HepG2 (cell line): ENCODE measurements around the gene CADM3. TPM values are rescaled to one million over a fixed set of nuclear protein-coding genes. Genes with fewer than 3 reads are reported as not detected.

Experiments
- CC2D1A ChIP-seq: sonication (generic); formaldehyde crosslinking; IDR thresholded peaks from 2 replicates; pipeline ENCODE4 v1.8.1; 2023; ENCODE audit warnings: mild to moderate bottlenecking, missing genetic modification reagents
- GPBP1L1 ChIP-seq: sonication (generic); formaldehyde crosslinking; IDR thresholded peaks from 2 replicates; pipeline ENCODE4 v1.5.0; 2020; ENCODE audit warnings: mild to moderate bottlenecking, missing genetic modification reagents
- HNF1A ChIP-seq, 2 experiments: sonication (generic) in 1 of 2; formaldehyde crosslinking in 1 of 2; IDR thresholded peaks; 2 replicates each; pipeline versions ENCODE4 v1.4.0 to v1.6.1; 2016 to 2020; ENCODE audit warnings: borderline replicate concordance in 1 of 2, low read depth in 1 of 2, mild to moderate bottlenecking in 1 of 2, missing genetic modification reagents in 1 of 2
- MAFF ChIP-seq: IDR thresholded peaks from 2 replicates; pipeline ENCODE4 v1.6.1; 2011; ENCODE audit warnings: low read depth, low read length, improper control_type of control experiment
- NR0B2 ChIP-seq: sonication (generic); formaldehyde crosslinking; IDR thresholded peaks from 2 replicates; pipeline ENCODE4 v1.4.0; 2020; ENCODE audit warnings: mild to moderate bottlenecking, missing genetic modification reagents
- SP5 ChIP-seq: IDR thresholded peaks from 2 replicates; pipeline ENCODE4 v1.6.1; 2016; ENCODE audit warnings: low read depth, borderline replicate concordance
- SPEN ChIP-seq: sonication (generic); formaldehyde crosslinking; IDR thresholded peaks from 2 replicates; pipeline ENCODE4 v1.5.1; 2020; ENCODE audit warnings: low read depth, mild to moderate bottlenecking, missing genetic modification reagents
- SYNCRIP ChIP-seq: fragments of 200-400 bp; formaldehyde crosslinking; IDR thresholded peaks from 2 replicates; pipeline ENCODE4 v1.6.1; 2018; ENCODE audit warnings: mild to moderate bottlenecking, low read depth, low read length; ENCODE audit not compliant: insufficient read depth
- TOE1 ChIP-seq: sonication (generic); formaldehyde crosslinking; IDR thresholded peaks from 2 replicates; pipeline ENCODE4 v1.4.0; 2020; ENCODE audit warnings: mild to moderate bottlenecking, missing genetic modification reagents
- ZBTB37 ChIP-seq: sonication (generic); formaldehyde crosslinking; IDR thresholded peaks from 2 replicates; pipeline ENCODE4 v1.4.0; 2020; ENCODE audit warnings: mild to moderate bottlenecking, missing genetic modification reagents
- ZFP1 ChIP-seq: IDR thresholded peaks from 2 replicates; pipeline ENCODE4 v1.6.1; 2016
- ZNF160 ChIP-seq: sonication (generic); formaldehyde crosslinking; IDR thresholded peaks from 2 replicates; pipeline ENCODE4 v1.8.0; 2022; ENCODE audit warnings: mild to moderate bottlenecking, inconsistent platforms, missing genetic modification reagents
- ZNF274 ChIP-seq: sonication (generic); formaldehyde crosslinking; IDR thresholded peaks from 2 replicates; pipeline ENCODE4 v1.5.1; 2020; ENCODE audit warnings: mild to moderate bottlenecking, missing genetic modification reagents
- ZNF275 ChIP-seq: sonication (generic); formaldehyde crosslinking; IDR thresholded peaks from 2 replicates; pipeline ENCODE4 v1.8.0; 2022; ENCODE audit warnings: missing genetic modification reagents, mild to moderate bottlenecking, inconsistent platforms, borderline replicate concordance
- ZNF512 ChIP-seq: sonication (generic); formaldehyde crosslinking; IDR thresholded peaks from 2 replicates; pipeline ENCODE4 v1.4.0; 2020; ENCODE audit warnings: mild to moderate bottlenecking, missing genetic modification reagents
- ZNF614 ChIP-seq: IDR thresholded peaks from 2 replicates; pipeline ENCODE4 v1.6.1; 2018; ENCODE audit warnings: missing biosample characterization, missing genetic modification reagents, inconsistent platforms, borderline replicate concordance
- ZNF670 ChIP-seq: sonication (generic); formaldehyde crosslinking; IDR thresholded peaks from 2 replicates; pipeline ENCODE4 v1.8.0; 2022; ENCODE audit warnings: mild to moderate bottlenecking, missing genetic modification reagents, borderline replicate concordance
- ZNF788 ChIP-seq: sonication (generic); formaldehyde crosslinking; IDR thresholded peaks from 2 replicates; pipeline ENCODE4 v1.5.0; 2020; ENCODE audit warnings: mild to moderate bottlenecking, missing genetic modification reagents, borderline replicate concordance
- polyA plus RNA-seq, 8 experiments: library from polyadenylated mRNA; depleted of rRNA in 3 of 8; stranded (reverse) in 7 of 8; unstranded in 1 of 8; fragments of >200 nt; fragmentation: Illumina TruSeq in 4 of 8; extraction: Trizol in 4 of 8; gene quantifications; 2 replicates each; pipeline versions ENCODE4 v1.2.1 to v1.2.3, GENCODE V29; 2011 to 2016; ENCODE audit warnings: low read depth in 4 of 8, missing spikeins in 1 of 8, mixed read lengths in 1 of 8; ENCODE audit not compliant: insufficient read depth in 1 of 8
- total RNA-seq, 5 experiments: library from RNA; depleted of rRNA; stranded (reverse); fragments of >200 nt; fragmentation: Illumina TruSeq; extraction: Trizol; gene quantifications; 2 replicates each; pipeline ENCODE4 v1.2.3, GENCODE V29; 2016; ENCODE audit warnings: low read depth in 1 of 5

CADM3 gene
- total and polyA plus RNA-seq, 2 of the 13 experiments (the other 11 are each of a cell fraction or from before 2014, with no cell fraction given), result not detected

- no peak for TF ChIP-seq HNF1A (IDR thresholded peaks at IDR 0.05; ENCODE audit: low read depth)
- TF ChIP-seq HNF1A (CRISPR knock-in tag; IDR thresholded peaks at IDR 0.05; ENCODE audit: borderline replicate concordance), result no peak
- no peak for TF ChIP-seq MAFF
- peak; percentile 44; the same call in 1 of the 2 replicates for TF ChIP-seq SPEN (CRISPR knock-in tag)
- TF ChIP-seq ZFP1 (CRISPR knock-in tag), result peak; percentile 93; the same call in 1 of the 2 replicates
- no peak for TF ChIP-seq GPBP1L1
- TF ChIP-seq ZNF275 (CRISPR knock-in tag), result peak; percentile 77; the same call in 1 of the 2 replicates
- peak; percentile 82; the same call in 1 of the 2 replicates for TF ChIP-seq ZNF614 (CRISPR knock-in tag)
- no peak for TF ChIP-seq ZNF274 (CRISPR knock-in tag)
- TF ChIP-seq TOE1 (CRISPR knock-in tag), result peak; percentile 79; the same call in 1 of the 2 replicates
- TF ChIP-seq ZNF512 (CRISPR knock-in tag), result no peak
- 0 out of 2 replicates have a peak, but pooled peaks have one; percentile 62 for TF ChIP-seq ZNF670 (CRISPR knock-in tag)
- peak; percentile 46; the same call in 1 of the 2 replicates for TF ChIP-seq NR0B2
- no peak; the same call in 1 of the 2 replicates for TF ChIP-seq ZBTB37 (CRISPR knock-in tag)
- TF ChIP-seq SP5 (CRISPR knock-in tag), result peak; percentile 42; the same call in 1 of the 2 replicates
- peak; percentile 94 for TF ChIP-seq ZNF160 (CRISPR knock-in tag)
- no peak for TF ChIP-seq SYNCRIP
- TF ChIP-seq ZNF788 (CRISPR knock-in tag), result 0 out of 2 replicates have a peak, but pooled peaks have one; percentile 25
- TF ChIP-seq CC2D1A (CRISPR knock-in tag), result no peak
Observed at GRCh38 chr1:159177272-159177907, 6.0 kb downstream of the CADM3 start (continued).
